ENCODE results near the gene WDR48. TPM values are rescaled to one million over a fixed set of nuclear protein-coding genes. Genes with fewer than 3 reads are reported as not detected.

WDR48 gene
- polyA plus RNA-seq, 1 donor (not counting 4 experiments of a cell fraction or from before 2014, with no cell fraction given), result 29.7 TPM

GRCh38 chr3:39088889-39089288 is 37.1 kb downstream of the WDR48 start:
- Histone ChIP-seq H3K27ac (ENCODE audit: control insufficient read depth, insufficient read depth, low read length) (no peak overlapping the region), H3K4me3 (ENCODE audit: control insufficient read depth in 2 of 3, extremely low read depth in 1 of 3, insufficient read depth in 2 of 3, low read depth in 1 of 3, low read length in 3 of 3) (no peak overlapping the region), H3K4me2 (ENCODE audit: control insufficient read depth, extremely low read depth, insufficient read depth, low read depth, low read length) (no peak overlapping the region), H4K20me1 (ENCODE audit: control insufficient read depth, extremely low read depth, insufficient read depth, low read length) (no peaks in the 10 kb centered on the region), H3K9ac (ENCODE audit: control insufficient read depth, extremely low read depth, insufficient read depth, low read length) (no peak overlapping the region), H3K9me1 (ENCODE audit: control insufficient read depth, extremely low read depth, insufficient read depth, low read length) (no peaks in the 10 kb centered on the region), H3K4me1 (ENCODE audit: control insufficient read depth, extremely low read depth, insufficient read depth, low read length) (peaks cover 3% of the 10 kb centered on the region), H3K79me2 (ENCODE audit: control insufficient read depth, insufficient read depth, low read length) (no peaks in the 10 kb centered on the region), H3K9me3 (ENCODE audit: control insufficient read depth, low read depth, low read length) (no peaks in the 10 kb centered on the region), H2AFZ (ENCODE audit: control insufficient read depth, low read length) (no peak overlapping the region), H3K36me3 (ENCODE audit: control insufficient read depth in 2 of 2, extremely low read depth in 1 of 2, insufficient read depth in 2 of 2, low read length in 2 of 2) (peaks cover 10 to 13% of the 10 kb centered on the region in 2 experiments), H3K27me3 (ENCODE audit: control insufficient read depth, extremely low read depth, insufficient read depth, low read length) (no peaks in the 10 kb centered on the region)
- no peak for DNase-seq (ENCODE audit: low read depth, low spot score)
- TF ChIP-seq EZH2 (IDR thresholded peaks at IDR 0.05; ENCODE audit: low read length) (no peak), CTCF (optimal IDR thresholded peaks at IDR 0.05 in 1 of 3, IDR thresholded peaks at IDR 0.05 in 1 of 3, conservative IDR thresholded peaks at IDR 0.05 in 1 of 3; ENCODE audit: extremely low read depth in 1 of 3, insufficient read depth in 2 of 3, low read length in 3 of 3) (no peak)
- dilution Hi-C loops (cut with MboI; ENCODE audit: extremely low pct_ligation_motif_present, low sequenced_read_pairs), result no loop called here
- FAIRE-seq, result no peak

- H3K27me3 ChIP-seq (ENCODE audit: control insufficient read depth, extremely low read depth, insufficient read depth, low read length), result no peaks in the 10 kb centered on the region
- H2AFZ ChIP-seq (ENCODE audit: control insufficient read depth, low read length), result no peak overlapping the region
- TF ChIP-seq CTCF (optimal IDR thresholded peaks at IDR 0.05 in 1 of 3, IDR thresholded peaks at IDR 0.05 in 1 of 3, conservative IDR thresholded peaks at IDR 0.05 in 1 of 3; ENCODE audit: extremely low read depth in 1 of 3, insufficient read depth in 2 of 3, low read length in 3 of 3), result no peak
- no peak for TF ChIP-seq EZH2 (IDR thresholded peaks at IDR 0.05; ENCODE audit: low read length)
- dilution Hi-C loops (cut with MboI; ENCODE audit: extremely low pct_ligation_motif_present, low sequenced_read_pairs), result no loop called here
- DNase-seq (ENCODE audit: low read depth, low spot score) (no peak), FAIRE-seq (no peak)
- H3K27ac ChIP-seq (ENCODE audit: control insufficient read depth, insufficient read depth, low read length), result no peak overlapping the region
- H4K20me1 ChIP-seq (ENCODE audit: control insufficient read depth, extremely low read depth, insufficient read depth, low read length), result no peaks in the 10 kb centered on the region
- H3K9ac ChIP-seq (ENCODE audit: control insufficient read depth, extremely low read depth, insufficient read depth, low read length), result no peak overlapping the region
- peaks cover 3% of the 10 kb centered on the region for H3K4me1 ChIP-seq (ENCODE audit: control insufficient read depth, extremely low read depth, insufficient read depth, low read length)
- no peak overlapping the region for H3K4me3 ChIP-seq (ENCODE audit: control insufficient read depth in 2 of 3, extremely low read depth in 1 of 3, insufficient read depth in 2 of 3, low read depth in 1 of 3, low read length in 3 of 3)
- H3K9me1 ChIP-seq (ENCODE audit: control insufficient read depth, extremely low read depth, insufficient read depth, low read length), result no peaks in the 10 kb centered on the region
- no peaks in the 10 kb centered on the region for H3K9me3 ChIP-seq (ENCODE audit: control insufficient read depth, low read depth, low read length)
- H3K36me3 ChIP-seq (ENCODE audit: control insufficient read depth in 2 of 2, extremely low read depth in 1 of 2, insufficient read depth in 2 of 2, low read length in 2 of 2), result peaks cover 13 to 21% of the 10 kb centered on the region in 2 experiments
- H3K79me2 ChIP-seq (ENCODE audit: control insufficient read depth, insufficient read depth, low read length), result no peaks in the 10 kb centered on the region
- H3K4me2 ChIP-seq (ENCODE audit: control insufficient read depth, extremely low read depth, insufficient read depth, low read depth, low read length), result no peak overlapping the region
These were observed 39.1 kb downstream of the WDR48 start for GRCh38 chr3:39090922-39091321.
